T-helper 17 cell (primary cell): ENCODE results near the gene LRRFIP2. TPM values are rescaled to one million over a fixed set of nuclear protein-coding genes. Genes with fewer than 3 reads are reported as not detected.

Source experiments
- ATAC-seq: fragments of 150-1000 bp; cut with Tn5 transposase; 2 replicates; pipeline ENCODE4 v1.10.0; 2021; ENCODE audit warnings: mild to moderate bottlenecking, moderate library complexity
- DNase-seq, 3 donors: peaks; one replicate each; pipeline versions ENCODE4 v3.0.0 to v3.0.0-alpha.2; 2020 to 2021
- H3K9me3 ChIP-seq: one replicate; pipeline ENCODE4 v1.7.0; 2013; ENCODE audit warnings: low read length, mild to moderate bottlenecking; ENCODE audit not compliant: control insufficient read depth, poor library complexity, severe bottlenecking
- H3K27ac Mint-ChIP-seq: one replicate; pipeline ENCODE4 v1.8.0; 2022; ENCODE audit warnings: mild to moderate bottlenecking, moderate library complexity, mixed read lengths
- H3K27me3 Mint-ChIP-seq: one replicate; pipeline ENCODE4 v1.8.0; 2022; ENCODE audit warnings: mixed read lengths
- H3K36me3 Mint-ChIP-seq: one replicate; pipeline ENCODE4 v1.8.0; 2022; ENCODE audit warnings: low read depth, mixed read lengths
- H3K4me1 Mint-ChIP-seq: one replicate; pipeline ENCODE4 v1.8.0; 2022; ENCODE audit warnings: mild to moderate bottlenecking, mixed read lengths
- H3K4me3 Mint-ChIP-seq: one replicate; pipeline ENCODE4 v1.8.0; 2022; ENCODE audit warnings: mild to moderate bottlenecking, moderate library complexity, mixed read lengths
- total RNA-seq, 4 donors: library from RNA in 2 of 4; stranded (reverse) in 2 of 4; gene quantifications; one replicate each; pipeline ENCODE4 v1.2.3 and lab custom pipeline; 2022 to 2026

Gene LRRFIP2
- total RNA-seq, 2 donors from 2014 or later = 45.4 to 51.6 TPM

GRCh38 chr3:37181756-37182155 lies 7.4 kb upstream of the LRRFIP2 start:
- Mint-ChIP-seq H3K27ac (peak overlapping the region; percentile 9), H3K4me3 (no peak overlapping the region), H3K36me3 (no peaks in the 10 kb centered on the region), H3K4me1 (peaks cover 18% of the 10 kb centered on the region), H3K27me3 (no peaks in the 10 kb centered on the region)
- DNase-seq (no peak), ATAC-seq (no peak)
- H3K9me3 ChIP-seq = no peaks in the 10 kb centered on the region

DNA sequence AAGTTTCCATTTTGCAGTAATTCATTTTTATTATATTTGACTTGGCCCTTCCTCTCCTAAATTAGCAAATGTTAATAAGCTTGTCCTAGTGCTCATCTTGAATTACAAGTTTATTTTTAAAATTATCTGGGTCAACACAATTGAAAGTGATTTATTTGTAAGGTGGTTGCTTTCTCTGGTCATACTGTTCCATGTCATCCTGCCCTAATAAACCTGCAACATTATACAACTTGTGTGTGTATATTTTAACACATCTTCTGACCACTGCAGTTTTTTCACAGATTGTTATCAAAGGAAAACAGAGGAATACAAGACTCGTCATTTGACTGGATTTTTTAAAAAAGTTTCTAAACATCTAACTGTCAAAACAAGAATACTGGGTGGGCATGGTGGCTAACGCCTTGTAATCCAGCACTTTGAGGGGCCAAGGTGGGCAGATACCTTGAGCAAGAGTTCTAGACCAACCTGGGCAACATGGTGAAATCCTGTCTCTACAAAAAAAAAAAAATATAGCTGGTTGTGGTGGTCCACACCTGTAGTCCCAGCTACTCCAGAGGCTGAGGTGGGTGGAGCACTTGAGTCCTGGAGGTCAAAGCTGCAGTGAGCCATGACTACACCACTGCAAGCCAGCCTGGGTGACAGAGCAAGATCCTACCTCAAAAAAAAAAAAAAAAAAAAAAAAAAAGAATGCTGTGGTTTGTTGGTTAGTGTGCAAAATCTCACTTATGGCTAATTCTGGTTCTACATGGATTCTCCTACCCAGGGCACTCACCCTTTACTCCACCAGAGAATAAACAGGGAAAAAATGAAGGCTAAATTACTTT lies 5.0 kb upstream of the LRRFIP2 start:
- no peak overlapping the region for H3K4me3 Mint-ChIP-seq
- H3K36me3 Mint-ChIP-seq = no peaks in the 10 kb centered on the region
- peaks cover 28% of the 10 kb centered on the region for H3K4me1 Mint-ChIP-seq
- no peak for DNase-seq
- no peaks in the 10 kb centered on the region for H3K9me3 ChIP-seq
- H3K27ac Mint-ChIP-seq = no peak overlapping the region
- H3K27me3 Mint-ChIP-seq = no peaks in the 10 kb centered on the region
- no peak for ATAC-seq

DNA sequence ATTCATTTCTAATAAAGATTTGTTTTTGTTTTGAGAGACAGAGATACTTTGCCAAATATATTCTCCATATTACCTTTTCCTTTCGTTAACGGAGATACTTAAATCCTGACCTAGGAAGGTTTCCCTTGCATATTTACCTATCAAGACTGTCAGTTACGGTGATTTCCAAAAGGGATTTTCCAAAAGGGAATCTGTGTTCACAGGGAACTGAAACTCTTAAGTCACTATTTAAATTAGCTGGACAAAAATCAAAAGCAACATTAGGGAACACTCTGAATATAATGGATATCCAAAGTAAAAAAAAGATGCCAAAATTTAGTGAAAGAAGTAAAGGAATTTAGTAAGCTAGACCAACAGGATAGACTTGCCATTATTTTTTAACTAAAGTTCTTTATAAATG lies 576 bp downstream of the LRRFIP2 start:
- Mint-ChIP-seq H3K4me1 (peaks cover 33% of the 10 kb centered on the region), H3K27ac (peak overlapping the region; percentile 92), H3K4me3 (no peak overlapping the region), H3K36me3 (no peaks in the 10 kb centered on the region), H3K27me3 (no peaks in the 10 kb centered on the region)
- H3K9me3 ChIP-seq = no peaks in the 10 kb centered on the region
- DNase-seq (no peak), ATAC-seq (no peak)

DNA sequence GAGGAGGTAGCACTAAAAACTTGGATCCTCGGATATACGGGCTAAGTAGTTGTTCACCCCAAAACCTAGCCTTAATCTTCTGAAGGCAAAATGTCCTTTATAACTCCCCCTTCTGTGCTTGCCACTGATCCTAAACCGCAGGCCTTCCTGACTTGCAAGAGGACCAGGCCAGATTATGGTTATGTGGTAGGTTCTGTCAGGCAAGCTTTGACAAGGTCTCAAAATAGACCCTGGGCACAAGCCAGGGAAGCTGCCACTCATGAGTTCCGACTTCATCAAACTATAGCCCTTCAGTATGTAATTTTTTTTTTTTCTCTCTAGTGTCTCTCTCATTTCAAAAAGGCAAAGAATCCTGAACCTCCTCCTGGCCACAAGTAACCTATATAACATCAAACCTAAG lies 3.2 kb downstream of the LRRFIP2 start:
- Mint-ChIP-seq H3K4me3 (no peak overlapping the region), H3K36me3 (peaks cover 2% of the 10 kb centered on the region), H3K27ac (no peak overlapping the region), H3K4me1 (peaks cover 24% of the 10 kb centered on the region), H3K27me3 (no peaks in the 10 kb centered on the region)
- no peaks in the 10 kb centered on the region for H3K9me3 ChIP-seq
- ATAC-seq (no peak), DNase-seq (no peak)

- Mint-ChIP-seq H3K27me3 (no peaks in the 10 kb centered on the region), H3K4me3 (no peak overlapping the region), H3K27ac (peak overlapping the region; percentile 37), H3K36me3 (peaks cover 2% of the 10 kb centered on the region), H3K4me1 (peaks cover 24% of the 10 kb centered on the region)
- no peak for DNase-seq
- ATAC-seq = no peak
- no peaks in the 10 kb centered on the region for H3K9me3 ChIP-seq
These were observed 3.9 kb downstream of the LRRFIP2 start for GRCh38 chr3:37170513-37170912.

DNA sequence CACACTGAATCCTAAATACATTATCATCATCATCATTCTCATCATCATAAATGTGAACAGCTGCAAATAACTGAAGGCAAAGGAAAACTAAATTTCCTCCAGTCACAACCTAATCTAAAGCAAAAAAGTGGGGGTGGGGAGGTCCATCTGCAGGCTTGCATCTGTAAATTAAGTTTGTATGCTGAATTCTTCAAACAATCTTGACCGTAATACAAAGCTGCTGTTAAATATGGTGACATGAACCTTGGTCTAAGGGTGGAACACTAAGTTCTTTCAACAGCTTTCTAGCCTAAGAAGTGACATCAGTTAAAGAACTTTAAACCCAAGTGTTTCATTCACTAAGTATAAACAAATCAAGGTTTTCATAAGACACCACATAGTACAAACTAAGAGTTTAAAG lies 4.3 kb downstream of the LRRFIP2 start:
- Mint-ChIP-seq H3K4me3 (no peak overlapping the region), H3K36me3 (peaks cover 2% of the 10 kb centered on the region), H3K27ac (peak overlapping the region; percentile 37), H3K27me3 (no peaks in the 10 kb centered on the region), H3K4me1 (peaks cover 19% of the 10 kb centered on the region)
- no peaks in the 10 kb centered on the region for H3K9me3 ChIP-seq
- DNase-seq (no peak), ATAC-seq (no peak)

DNA sequence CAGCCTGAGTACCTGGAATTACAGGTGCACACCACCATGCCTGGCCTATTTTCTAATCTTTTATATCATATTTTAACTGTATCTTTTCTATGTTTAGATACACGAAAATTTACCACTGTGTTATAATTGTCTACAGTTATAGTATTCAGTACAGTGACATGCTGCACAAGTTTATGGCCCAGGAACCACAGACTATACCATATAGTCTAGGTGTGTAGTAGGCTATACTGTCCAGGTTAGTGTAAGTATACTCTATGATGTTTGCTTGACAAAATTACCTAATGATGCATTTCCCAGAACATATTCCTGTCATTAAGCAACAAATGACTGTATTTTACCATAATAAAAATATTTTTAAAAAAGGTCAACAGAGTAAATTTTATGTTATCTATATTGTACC lies 5.5 kb downstream of the LRRFIP2 start:
- Mint-ChIP-seq H3K4me3 (no peak overlapping the region), H3K27me3 (no peaks in the 10 kb centered on the region), H3K4me1 (peaks cover 14% of the 10 kb centered on the region), H3K27ac (no peak overlapping the region), H3K36me3 (peaks cover 2% of the 10 kb centered on the region)
- no peaks in the 10 kb centered on the region for H3K9me3 ChIP-seq
- no peak for ATAC-seq
- no peak for DNase-seq

- H3K27ac Mint-ChIP-seq = peak overlapping the region; percentile 68
- H3K36me3 Mint-ChIP-seq = peaks cover 4% of the 10 kb centered on the region
- H3K4me3 Mint-ChIP-seq = peak overlapping the region; percentile 5
- H3K27me3 Mint-ChIP-seq = no peaks in the 10 kb centered on the region
- DNase-seq = no peak
- H3K4me1 Mint-ChIP-seq = peaks cover 20% of the 10 kb centered on the region
- no peaks in the 10 kb centered on the region for H3K9me3 ChIP-seq
- ATAC-seq = peak; percentile 37
These were observed 10.9 kb downstream of the LRRFIP2 start for GRCh38 chr3:37163262-37164015.

- peaks cover 21% of the 10 kb centered on the region for H3K4me1 Mint-ChIP-seq
- ATAC-seq (peak; percentile 40), DNase-seq (no peak)
- no peaks in the 10 kb centered on the region for H3K9me3 ChIP-seq
- H3K36me3 Mint-ChIP-seq = peaks cover 2% of the 10 kb centered on the region
- H3K27me3 Mint-ChIP-seq = no peaks in the 10 kb centered on the region
- H3K27ac Mint-ChIP-seq = peak overlapping the region; percentile 68
- H3K4me3 Mint-ChIP-seq = peak overlapping the region; percentile 5
These were observed 11.7 kb downstream of the LRRFIP2 start for GRCh38 chr3:37162501-37163245.

DNA sequence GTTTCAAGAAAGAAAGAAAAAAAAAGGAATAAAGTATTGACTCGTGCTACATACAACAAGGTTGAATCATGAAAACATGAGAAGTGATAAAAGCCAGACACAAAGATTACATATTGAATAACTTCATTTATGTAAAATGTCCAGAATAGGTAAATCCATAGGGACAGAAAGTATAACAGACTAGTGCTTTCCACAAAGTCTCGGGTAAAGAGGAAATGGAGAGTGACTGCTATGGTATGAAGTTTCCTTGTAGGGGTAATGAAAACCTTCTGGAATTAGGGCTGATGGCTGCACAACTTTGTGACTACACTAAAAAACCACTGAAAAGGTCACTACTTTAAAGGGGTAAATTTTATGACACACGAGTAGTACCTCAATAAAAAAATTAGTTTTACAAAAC lies 13.0 kb downstream of the LRRFIP2 start:
- peaks cover 2% of the 10 kb centered on the region for H3K36me3 Mint-ChIP-seq
- peaks cover 21% of the 10 kb centered on the region for H3K4me1 Mint-ChIP-seq
- no peaks in the 10 kb centered on the region for H3K9me3 ChIP-seq
- ATAC-seq (no peak), DNase-seq (no peak)
- H3K4me3 Mint-ChIP-seq = no peak overlapping the region
- peak overlapping the region; percentile 68 for H3K27ac Mint-ChIP-seq
- H3K27me3 Mint-ChIP-seq = no peaks in the 10 kb centered on the region

DNA sequence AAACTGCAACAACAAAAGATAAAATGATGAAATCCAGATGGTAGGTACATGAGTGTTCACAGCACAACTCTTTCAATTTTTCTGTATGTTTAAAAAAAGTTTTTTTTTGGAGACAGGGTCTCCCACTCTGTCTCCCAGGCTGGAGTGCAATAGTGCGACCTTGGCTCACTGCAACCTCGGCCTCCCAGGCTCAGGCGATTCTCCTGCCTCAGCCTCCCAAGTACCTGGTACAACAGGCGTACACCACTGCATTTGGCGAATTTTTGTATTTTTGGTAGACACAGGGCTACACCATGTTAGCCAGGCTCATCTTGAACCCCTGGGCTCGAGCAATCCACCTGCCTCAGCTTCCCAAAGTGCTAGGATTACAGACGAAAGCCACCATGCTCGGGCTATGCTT lies 18.6 kb downstream of the LRRFIP2 start:
- Mint-ChIP-seq H3K27ac (no peak overlapping the region), H3K4me1 (peaks cover 16% of the 10 kb centered on the region), H3K4me3 (no peak overlapping the region)

GRCh38 chr3:37154668-37155314 lies 19.6 kb downstream of the LRRFIP2 start:
- ATAC-seq = no peak
- H3K27me3 Mint-ChIP-seq = no peaks in the 10 kb centered on the region

More for the DNA sequence above, 18.6 kb downstream of the LRRFIP2 start:
- no peaks in the 10 kb centered on the region for H3K9me3 ChIP-seq
- ATAC-seq = no peak
- no peak for DNase-seq
- H3K27me3 Mint-ChIP-seq = no peaks in the 10 kb centered on the region
- H3K36me3 Mint-ChIP-seq = peaks cover 8% of the 10 kb centered on the region

DNA sequence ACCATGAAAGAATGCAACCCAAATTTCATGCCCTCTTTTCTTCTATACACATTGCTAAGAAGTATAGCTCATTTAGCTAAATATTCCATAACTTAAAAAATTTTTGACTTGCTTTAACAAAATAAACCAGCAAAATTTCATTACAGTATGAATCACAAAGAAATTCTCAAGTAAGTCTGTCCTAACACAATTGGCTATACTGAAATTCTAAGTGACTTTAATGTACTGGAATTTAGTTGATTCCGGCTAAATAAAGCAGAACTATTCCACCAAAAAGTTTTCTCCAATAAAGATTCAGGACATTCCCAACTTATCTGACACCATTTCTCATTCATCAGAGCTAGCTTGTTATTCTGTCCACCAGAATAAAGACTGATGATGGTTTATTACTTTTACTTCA lies 23.8 kb downstream of the LRRFIP2 start:
- ATAC-seq = no peak
- Mint-ChIP-seq H3K4me3 (no peak overlapping the region), H3K27ac (no peak overlapping the region), H3K4me1 (peaks cover 25% of the 10 kb centered on the region), H3K27me3 (no peaks in the 10 kb centered on the region), H3K36me3 (peaks cover 11% of the 10 kb centered on the region)
- H3K9me3 ChIP-seq = no peaks in the 10 kb centered on the region
- no peak for DNase-seq

More at GRCh38 chr3:37154668-37155314, 19.6 kb downstream of the LRRFIP2 start:
- H3K4me3 Mint-ChIP-seq = no peak overlapping the region
- peaks cover 16% of the 10 kb centered on the region for H3K4me1 Mint-ChIP-seq
- no peaks in the 10 kb centered on the region for H3K9me3 ChIP-seq
- H3K27ac Mint-ChIP-seq = no peak overlapping the region
- H3K36me3 Mint-ChIP-seq = peaks cover 8% of the 10 kb centered on the region
- no peak for DNase-seq
